ENCODE results near the gene NFATC1.
A peak's percentile ranks its signal among the peaks of the same experiment; 100 is the strongest.

The NFATC1 gene

GRCh38 chr18:79405781-79406575, 10.2 kb downstream of the NFATC1 start:
- no peak for DNase-seq

DNA sequence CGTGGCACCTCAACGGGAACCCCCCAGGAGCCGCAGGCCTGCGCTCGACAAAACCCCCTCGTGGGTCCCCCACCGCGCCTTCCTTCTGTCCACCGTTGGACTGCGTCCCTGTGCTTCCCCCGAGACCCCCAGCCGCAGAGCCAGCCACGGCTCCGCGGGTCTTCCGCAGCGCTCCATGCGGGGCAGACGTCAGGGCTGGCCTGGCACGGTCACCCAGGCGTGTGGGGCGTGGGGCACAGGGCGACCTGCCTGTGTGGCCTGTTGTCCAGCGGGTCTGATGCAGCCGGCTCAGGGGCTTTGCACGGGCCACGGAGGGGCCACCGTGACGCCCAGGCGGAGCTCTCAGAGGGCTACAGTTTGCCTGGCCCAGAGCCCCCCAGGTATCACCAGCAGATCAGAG, 11.0 kb downstream of the NFATC1 start:
- no peak for DNase-seq

DNA sequence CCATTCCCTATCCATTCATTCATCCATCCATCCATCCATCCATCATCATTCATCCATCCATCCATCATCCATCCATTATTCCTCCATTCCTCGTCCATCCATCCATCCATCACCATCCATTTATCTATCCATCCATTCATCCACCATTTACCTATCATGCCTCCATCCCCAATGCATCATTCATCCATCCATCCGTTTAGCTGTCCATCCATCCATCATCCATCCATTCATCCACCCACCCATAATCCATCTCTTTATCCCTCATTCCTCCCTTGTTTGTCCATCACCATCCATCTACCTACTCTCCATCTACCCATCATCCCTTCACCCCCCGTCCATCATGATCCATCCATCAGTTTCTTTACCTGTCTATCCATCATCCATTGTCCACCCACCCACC, 13.6 kb downstream of the NFATC1 start:
- DNase-seq, result no peak

GRCh38 chr18:79410171-79410641, 14.5 kb downstream of the NFATC1 start:
- DNase-seq, result no peak

DNA sequence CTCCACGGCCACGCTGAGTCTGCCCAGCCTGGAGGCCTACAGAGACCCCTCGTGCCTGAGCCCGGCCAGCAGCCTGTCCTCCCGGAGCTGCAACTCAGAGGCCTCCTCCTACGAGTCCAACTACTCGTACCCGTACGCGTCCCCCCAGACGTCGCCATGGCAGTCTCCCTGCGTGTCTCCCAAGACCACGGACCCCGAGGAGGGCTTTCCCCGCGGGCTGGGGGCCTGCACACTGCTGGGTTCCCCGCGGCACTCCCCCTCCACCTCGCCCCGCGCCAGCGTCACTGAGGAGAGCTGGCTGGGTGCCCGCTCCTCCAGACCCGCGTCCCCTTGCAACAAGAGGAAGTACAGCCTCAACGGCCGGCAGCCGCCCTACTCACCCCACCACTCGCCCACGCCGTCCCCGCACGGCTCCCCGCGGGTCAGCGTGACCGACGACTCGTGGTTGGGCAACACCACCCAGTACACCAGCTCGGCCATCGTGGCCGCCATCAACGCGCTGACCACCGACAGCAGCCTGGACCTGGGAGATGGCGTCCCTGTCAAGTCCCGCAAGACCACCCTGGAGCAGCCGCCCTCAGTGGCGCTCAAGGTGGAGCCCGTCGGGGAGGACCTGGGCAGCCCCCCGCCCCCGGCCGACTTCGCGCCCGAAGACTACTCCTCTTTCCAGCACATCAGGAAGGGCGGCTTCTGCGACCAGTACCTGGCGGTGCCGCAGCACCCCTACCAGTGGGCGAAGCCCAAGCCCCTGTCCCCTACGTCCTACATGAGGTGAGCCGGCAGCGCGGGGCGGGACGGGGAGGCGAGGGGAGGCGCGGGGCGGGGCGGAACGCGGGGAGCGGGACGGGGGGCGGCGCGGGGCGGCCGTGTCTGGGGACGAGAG, 15.2 kb downstream of the NFATC1 start:
- DNase-seq, result no peak

- peak; percentile 40 for DNase-seq
These were observed 16.1 kb downstream of the NFATC1 start for GRCh38 chr18:79411614-79412526.

DNA sequence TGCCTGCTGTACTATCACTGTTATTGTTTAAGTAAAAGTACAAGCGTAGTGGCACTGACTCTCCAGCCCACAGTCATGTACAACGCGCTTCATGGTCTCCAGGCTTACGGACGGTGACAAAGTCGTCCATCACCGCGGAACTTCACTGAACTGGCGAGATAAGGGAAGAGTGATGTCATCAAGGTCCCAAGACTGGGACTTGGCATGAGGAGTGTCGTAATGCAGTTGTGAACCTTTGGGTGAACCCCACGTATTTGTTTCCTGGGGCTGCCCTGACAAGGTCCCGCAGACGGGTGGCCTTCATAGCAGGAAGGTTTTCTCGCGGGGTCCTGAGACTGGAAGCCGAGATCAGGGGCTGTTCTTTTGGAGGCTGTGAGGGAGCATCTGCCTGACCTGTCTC, 17.3 kb downstream of the NFATC1 start:
- DNase-seq, result no peak

- no peak for DNase-seq
These were observed 17.7 kb downstream of the NFATC1 start for GRCh38 chr18:79413426-79413825.

GRCh38 chr18:79413901-79414300, 18.2 kb downstream of the NFATC1 start:
- DNase-seq, result no peak

DNA sequence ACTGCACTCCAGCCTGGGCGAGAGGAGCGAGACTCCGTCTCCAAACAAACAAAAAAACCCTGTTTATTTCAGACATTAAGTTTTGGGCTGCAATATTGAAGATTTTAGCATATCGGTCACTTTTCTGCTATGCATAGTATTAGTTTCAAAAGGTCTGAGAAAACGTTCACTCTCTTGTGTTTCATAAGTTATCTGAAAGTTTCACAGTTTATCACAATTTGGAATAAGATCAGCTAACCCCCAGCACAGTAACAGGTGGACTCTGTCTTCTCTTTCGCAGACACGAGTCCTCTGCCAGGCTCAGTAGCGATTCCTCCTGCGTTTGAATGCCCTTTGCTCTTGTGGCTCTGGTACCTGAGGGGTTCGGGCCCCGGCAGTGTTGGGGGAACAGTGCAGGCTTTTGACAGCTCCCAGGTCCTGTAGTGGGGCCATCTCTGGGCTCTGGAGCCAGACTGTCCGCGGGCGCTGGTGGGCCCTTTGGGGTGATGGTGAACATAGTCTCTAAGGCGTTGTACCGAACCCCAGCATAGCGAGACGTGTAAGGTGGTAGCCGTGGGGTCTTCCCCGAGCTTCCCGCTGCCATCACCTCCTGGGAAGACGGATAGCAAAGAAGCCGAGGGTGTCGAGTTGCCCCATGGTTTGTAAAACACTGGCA, 20.4 kb downstream of the NFATC1 start:
- no peak for DNase-seq

DNA sequence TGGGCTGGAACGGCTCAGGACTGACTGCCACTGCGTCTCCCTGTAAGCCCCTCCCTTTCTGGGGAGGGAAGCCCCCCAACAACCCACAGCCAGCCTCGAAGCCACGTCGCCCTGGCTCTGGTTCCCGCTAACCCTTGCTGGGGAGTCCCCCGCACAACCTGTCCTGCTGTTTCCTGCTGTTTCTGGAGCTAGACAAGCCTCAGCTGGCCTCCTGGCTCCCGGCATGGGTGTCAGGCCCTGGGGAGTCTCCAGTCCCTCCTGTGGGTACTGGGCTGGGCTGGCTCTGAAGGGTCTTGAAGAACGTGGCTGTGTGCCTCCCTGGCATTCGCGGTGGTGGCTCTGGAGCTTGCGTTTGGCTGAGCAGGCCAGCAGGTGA, 20.9 kb downstream of the NFATC1 start:
- no peak for DNase-seq

DNA sequence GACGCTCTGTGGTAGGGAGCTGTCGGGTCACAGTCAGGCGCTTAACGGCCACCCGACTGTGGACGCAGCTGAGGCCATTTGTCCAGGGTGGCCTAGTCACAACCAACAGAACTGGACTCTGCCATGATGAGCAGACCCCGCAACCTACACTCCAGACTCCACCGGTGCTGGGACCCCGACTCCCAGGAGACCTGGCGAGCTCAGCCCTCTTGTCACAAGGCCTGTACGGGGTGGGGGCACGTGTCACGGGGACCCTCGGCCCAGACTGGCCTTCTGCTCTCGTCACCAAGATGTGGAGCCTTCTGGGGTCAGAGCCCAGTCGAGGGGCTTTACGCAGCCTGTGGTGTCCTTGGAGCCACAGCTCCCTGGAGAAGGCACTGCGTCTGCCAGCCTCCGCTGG, 22.5 kb downstream of the NFATC1 start:
- no peak for DNase-seq

DNA sequence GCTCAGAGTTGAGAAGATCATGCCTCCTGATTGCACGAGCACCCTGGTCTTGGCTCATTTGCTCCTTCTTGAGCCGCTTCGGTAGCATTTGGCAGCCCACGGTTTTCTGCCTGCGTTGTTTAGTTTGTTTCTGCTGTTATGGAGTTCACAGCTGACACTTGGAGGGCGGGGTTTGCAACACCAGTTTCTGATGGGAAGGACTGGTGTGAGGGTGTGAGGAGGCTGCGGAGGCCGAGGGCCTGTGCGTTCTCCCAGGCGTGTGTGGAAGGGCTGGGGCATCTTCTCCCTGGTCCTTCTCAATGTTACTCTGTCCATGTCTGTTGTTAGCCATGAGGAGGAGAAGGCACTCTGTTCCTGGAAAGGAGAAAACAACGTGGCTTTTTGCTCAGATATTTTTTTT, 22.9 kb downstream of the NFATC1 start:
- DNase-seq, result no peak

- no peak for DNase-seq
These were observed 24.5 kb downstream of the NFATC1 start for GRCh38 chr18:79420033-79420745.

DNA sequence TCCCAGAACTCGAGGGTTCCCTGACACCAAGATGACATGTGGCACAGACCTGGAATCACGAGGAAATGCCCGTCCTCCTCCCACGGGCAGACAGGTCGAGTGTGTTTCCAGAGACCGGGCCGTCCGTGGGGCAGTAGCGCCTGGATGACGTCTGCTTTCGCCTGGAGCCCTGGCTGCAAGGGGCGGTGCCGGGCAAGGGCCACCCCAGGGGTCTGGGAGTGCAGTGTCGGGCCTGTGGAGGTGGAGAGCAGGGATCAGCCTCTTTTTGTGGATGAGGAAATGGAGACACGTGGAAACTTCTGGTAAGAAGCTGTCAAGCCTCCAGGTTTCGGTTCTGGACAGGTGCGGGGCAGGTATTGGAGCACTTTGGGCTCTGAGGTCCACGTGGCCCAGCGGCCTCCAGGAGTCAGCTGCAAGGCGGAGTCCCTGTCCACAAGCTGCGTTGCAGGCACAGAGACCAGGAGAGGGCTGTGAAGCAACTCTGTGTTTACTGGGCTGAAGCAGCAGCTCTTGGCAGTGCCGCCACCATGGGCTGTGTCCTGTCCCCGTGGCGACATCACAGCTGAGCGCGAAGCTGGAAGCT, 25.6 kb downstream of the NFATC1 start:
- no peak for DNase-seq

- DNase-seq, result no peak
These were observed 26.5 kb downstream of the NFATC1 start for GRCh38 chr18:79422022-79422782.

GRCh38 chr18:79422783-79423165, 27.0 kb downstream of the NFATC1 start:
- DNase-seq, result no peak

DNA sequence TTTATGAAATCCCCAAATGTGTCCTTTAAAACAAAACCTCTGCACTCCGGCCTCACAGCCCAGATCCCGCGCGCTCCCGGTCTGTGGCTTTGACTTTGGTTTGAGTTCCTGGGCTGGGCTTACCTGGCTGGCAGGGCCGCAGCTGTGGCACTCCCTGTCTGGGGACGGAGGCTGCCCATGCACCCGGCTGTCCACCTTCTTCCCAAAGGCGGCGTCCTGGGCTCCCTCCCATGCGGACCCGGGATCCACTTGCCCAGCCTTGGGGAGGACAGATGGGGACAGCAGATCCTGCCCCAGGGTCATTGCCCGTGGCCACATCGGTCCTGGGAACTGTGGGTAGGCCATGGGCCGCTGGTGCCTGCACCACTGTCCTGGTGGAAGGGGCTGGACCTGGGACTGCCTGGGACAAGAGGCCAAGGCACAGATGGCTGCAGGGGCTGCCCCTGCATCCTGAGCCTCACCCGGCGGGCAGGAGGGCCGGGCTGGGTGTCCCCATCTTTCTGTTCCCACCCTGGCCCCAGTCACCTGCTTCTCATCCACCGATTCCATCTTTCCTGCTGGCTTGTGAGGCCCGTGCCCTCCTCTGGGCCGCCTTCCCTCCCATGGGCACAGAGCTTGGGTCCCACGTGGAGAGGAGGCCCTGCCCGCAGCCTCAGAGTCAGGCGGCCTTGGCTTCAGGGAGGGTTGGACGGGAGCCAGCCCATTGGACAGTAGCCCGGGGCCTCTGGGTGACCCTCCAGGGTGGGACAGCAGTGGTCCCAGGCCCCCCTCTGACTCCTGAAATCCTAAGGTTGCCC, 27.7 kb downstream of the NFATC1 start:
- no peak for DNase-seq

- no peak for DNase-seq
These were observed 28.4 kb downstream of the NFATC1 start for GRCh38 chr18:79424008-79424565.

Data from NCI-H1694 (cell line).